HAP-1 (cell line): ENCODE data around the gene UTS2R.
"Not testable (repeated sequence)": the region's sequence is repeated elsewhere in the genome, so short reads cannot be mapped to it uniquely, and the experiment has no call there.

Source experiments
- DNase-seq, 2 experiments: peaks; one replicate each; pipeline ENCODE4 v3.0.0-alpha.2; 2016 to 2020; ENCODE audit warnings: low spot score in 2 of 2
- H3K27me3 ChIP-seq: fragments of 250-450 bp; sonication (Bioruptor Pico); 2 replicates; pipeline ENCODE4 v1.5.1; 2020; ENCODE audit warnings: low read depth, mild to moderate bottlenecking, moderate library complexity
- H3K36me3 ChIP-seq: fragments of 250-450 bp; sonication (Bioruptor Pico); replicated peaks from 2 replicates; pipeline ENCODE4 v1.5.1; 2020; ENCODE audit warnings: mild to moderate bottlenecking
- H3K4me1 ChIP-seq: fragments of 250-450 bp; sonication (Bioruptor Pico); 2 replicates; pipeline ENCODE4 v1.5.1; 2020; ENCODE audit warnings: mild to moderate bottlenecking
- H3K4me3 ChIP-seq: fragments of 250-450 bp; sonication (Bioruptor Pico); 2 replicates; pipeline ENCODE4 v1.5.1; 2020; ENCODE audit warnings: mild to moderate bottlenecking, moderate library complexity
- H3K9me3 ChIP-seq: fragments of 250-450 bp; sonication (Bioruptor Pico); 2 replicates; pipeline ENCODE4 v1.5.1; 2020; ENCODE audit warnings: mild to moderate bottlenecking, moderate library complexity
- in situ Hi-C: fragments of 300-500 bp; cut with MboI; formaldehyde crosslinking; loops from 3 replicates; pipeline ENCODE4 v1.14.3; 2020; ENCODE audit warnings: low sequenced_read_pairs, inconsistent platforms, mixed read lengths

The UTS2R gene

GRCh38 chr17:82402865-82403264, 31.3 kb downstream of the UTS2R start:
- no peak for DNase-seq
- no peaks in the 10 kb centered on the region for H3K4me1 ChIP-seq
- in situ Hi-C loops, result no loop called here
- no peaks in the 10 kb centered on the region for H3K9me3 ChIP-seq
- no peaks in the 10 kb centered on the region; the same call in 1 of the 2 replicates for H3K36me3 ChIP-seq
- H3K4me3 ChIP-seq, result no peak overlapping the region
- no peaks in the 10 kb centered on the region for H3K27me3 ChIP-seq

- in situ Hi-C loops, result no loop called here
- no peaks in the 10 kb centered on the region for H3K27me3 ChIP-seq
- no peak for DNase-seq
- no peaks in the 10 kb centered on the region for H3K4me1 ChIP-seq
- H3K9me3 ChIP-seq, result no peaks in the 10 kb centered on the region
- H3K36me3 ChIP-seq, result no peaks in the 10 kb centered on the region; the same call in 1 of the 2 replicates
- H3K4me3 ChIP-seq, result no peak overlapping the region
Measured at GRCh38 chr17:82403662-82404660, 32.4 kb downstream of the UTS2R start.

- Histone ChIP-seq H3K27me3 (no peaks in the 10 kb centered on the region), H3K9me3 (no peaks in the 10 kb centered on the region), H3K36me3 (no peaks in the 10 kb centered on the region; the same call in 1 of the 2 replicates), H3K4me1 (no peaks in the 10 kb centered on the region), H3K4me3 (no peak overlapping the region)
- no peak for DNase-seq
- in situ Hi-C loops, result no loop called here
Measured at GRCh38 chr17:82405051-82405450, 33.5 kb downstream of the UTS2R start.

GRCh38 chr17:82406131-82406671, 34.6 kb downstream of the UTS2R start:
- no peak for DNase-seq
- in situ Hi-C loops, result no loop called here

GRCh38 chr17:82407255-82407654, 35.7 kb downstream of the UTS2R start:
- Histone ChIP-seq H3K9me3 (no peaks in the 10 kb centered on the region), H3K36me3 (no peaks in the 10 kb centered on the region), H3K4me1 (no peaks in the 10 kb centered on the region), H3K27me3 (no peaks in the 10 kb centered on the region), H3K4me3 (no peak overlapping the region)
- in situ Hi-C loops, result no loop called here
- no peak for DNase-seq

More at GRCh38 chr17:82406131-82406671, 34.6 kb downstream of the UTS2R start:
- no peaks in the 10 kb centered on the region; the same call in 1 of the 2 replicates for H3K36me3 ChIP-seq
- no peaks in the 10 kb centered on the region for H3K9me3 ChIP-seq
- no peaks in the 10 kb centered on the region for H3K27me3 ChIP-seq
- H3K4me3 ChIP-seq, result no peak overlapping the region
- H3K4me1 ChIP-seq, result no peaks in the 10 kb centered on the region

GRCh38 chr17:82408288-82408937, 36.8 kb downstream of the UTS2R start:
- in situ Hi-C loops, result no loop called here
- H3K9me3 ChIP-seq, result no peaks in the 10 kb centered on the region
- H3K36me3 ChIP-seq, result no peaks in the 10 kb centered on the region; the same call in 1 of the 2 replicates
- H3K4me1 ChIP-seq, result no peaks in the 10 kb centered on the region
- no peak for DNase-seq
- H3K27me3 ChIP-seq, result no peaks in the 10 kb centered on the region
- H3K4me3 ChIP-seq, result no peak overlapping the region

GRCh38 chr17:82408938-82409318, 37.4 kb downstream of the UTS2R start:
- H3K4me1 ChIP-seq, result no peaks in the 10 kb centered on the region
- H3K4me3 ChIP-seq, result no peak overlapping the region
- no peaks in the 10 kb centered on the region for H3K9me3 ChIP-seq
- DNase-seq, result no peak
- in situ Hi-C loops, result no loop called here
- no peaks in the 10 kb centered on the region for H3K27me3 ChIP-seq
- H3K36me3 ChIP-seq, result no peaks in the 10 kb centered on the region; the same call in 1 of the 2 replicates

GRCh38 chr17:82410014-82410716, 38.6 kb downstream of the UTS2R start:
- no peaks in the 10 kb centered on the region; the same call in 1 of the 2 replicates for H3K36me3 ChIP-seq
- DNase-seq, result no peak
- no peaks in the 10 kb centered on the region for H3K9me3 ChIP-seq
- peaks cover 5% of the 10 kb centered on the region; the same call in 1 of the 2 replicates for H3K4me1 ChIP-seq
- no peak overlapping the region for H3K4me3 ChIP-seq
- in situ Hi-C loops, result loop anchor here (5.0 kb wide), 1 partner anchor 58 kb away; no protein-coding TSS in a partner anchor
- H3K27me3 ChIP-seq, result no peaks in the 10 kb centered on the region

- Histone ChIP-seq H3K9me3 (no peaks in the 10 kb centered on the region), H3K4me3 (no peak overlapping the region), H3K36me3 (no peaks in the 10 kb centered on the region; the same call in 1 of the 2 replicates), H3K4me1 (peaks cover 5% of the 10 kb centered on the region; the same call in 1 of the 2 replicates), H3K27me3 (no peaks in the 10 kb centered on the region)
- DNase-seq, result no peak
- in situ Hi-C loops, result loop anchor here (5.0 kb wide), 1 partner anchor 59 kb away; no protein-coding TSS in a partner anchor
Measured at GRCh38 chr17:82411396-82412053, 40.0 kb downstream of the UTS2R start.

GRCh38 chr17:82412081-82412480, 40.5 kb downstream of the UTS2R start:
- not testable (repeated sequence) for H3K36me3 ChIP-seq, H3K27me3 ChIP-seq, H3K4me1 ChIP-seq, H3K9me3 ChIP-seq, DNase-seq, H3K4me3 ChIP-seq
- in situ Hi-C loops, result loop anchor here (5.0 kb wide), 1 partner anchor 60 kb away; no protein-coding TSS in a partner anchor

GRCh38 chr17:82412535-82413520, 41.3 kb downstream of the UTS2R start:
- no peaks in the 10 kb centered on the region for H3K9me3 ChIP-seq
- no peaks in the 10 kb centered on the region; the same call in 1 of the 2 replicates for H3K36me3 ChIP-seq
- H3K4me1 ChIP-seq, result peaks cover 7% of the 10 kb centered on the region
- no peak overlapping the region for H3K4me3 ChIP-seq
- no peaks in the 10 kb centered on the region for H3K27me3 ChIP-seq
- DNase-seq, result no peak
- in situ Hi-C loops, result loop anchor here (5.0 kb wide), 1 partner anchor 61 kb away; no protein-coding TSS in a partner anchor
